Tibial nerve (tissue), 3 donors: ENCODE measurements around the gene HARS2.

Experiments
- CTCF ChIP-seq, 5 experiments: fragments of 200-600 bp in 3 of 5; fragments of 450-650 bp in 2 of 5; sonication (generic) in 3 of 5; IDR thresholded peaks; one replicate each; pipeline ENCODE4 v1.5.1; 2016 to 2019; ENCODE audit warnings: antibody characterized with exemption in 5 of 5, mild to moderate bottlenecking in 3 of 5, moderate library complexity in 2 of 5
- POLR2A ChIP-seq, 2 donors: fragments of 450-650 bp; IDR thresholded peaks; one replicate each; pipeline ENCODE4 v1.6.1; 2017; ENCODE audit warnings: antibody characterized with exemption in 2 of 2, mild to moderate bottlenecking in 2 of 2, moderate library complexity in 2 of 2

GRCh38 chr5:140710899-140711552, 19.8 kb downstream of the HARS2 start:
- TF ChIP-seq CTCF (IDR thresholded peaks at IDR 0.05) (no peak), POLR2A (IDR thresholded peaks at IDR 0.05) (peak; percentile 35 to 46)
